GM19035 (cell line): ENCODE measurements around the gene MRPS33.
"Not testable (repeated sequence)": the region's sequence is repeated elsewhere in the genome, so short reads cannot be mapped to it uniquely, and the experiment has no call there.

Experiments
- ATAC-seq: cut with Tn5 transposase; IDR thresholded peaks from one replicate; pipeline ENCODE4 v1.9.1; 2021; ENCODE audit not compliant: unreplicated experiment

The MRPS33 gene

DNA sequence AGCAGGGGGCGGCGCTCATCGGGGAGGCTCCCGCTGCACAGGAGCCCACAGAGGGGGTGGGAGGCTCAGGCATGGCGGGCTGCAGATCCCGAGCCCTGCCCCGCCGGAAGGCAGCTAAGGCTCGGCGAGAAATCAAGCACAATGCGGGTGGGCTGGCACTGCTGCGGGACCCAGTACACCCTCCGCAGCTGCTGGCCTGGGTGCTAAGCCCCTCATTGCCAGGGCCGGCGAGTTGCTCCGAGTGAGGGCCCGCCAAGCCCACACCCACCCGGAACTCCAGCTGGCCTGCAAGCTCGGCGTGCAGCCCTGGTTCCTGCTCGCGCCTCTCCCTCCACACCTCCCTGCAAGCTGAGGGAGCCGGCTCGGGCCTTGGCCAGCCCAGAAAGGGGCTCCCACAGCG lies 57.8 kb downstream of the MRPS33 start:
- not testable (repeated sequence) for ATAC-seq
